ENCODE data around the gene PCMTD2.
"Not testable (repeated sequence)": the region's sequence is repeated elsewhere in the genome, so short reads cannot be mapped to it uniquely, and the experiment has no call there.

The PCMTD2 gene

GRCh38 chr20:64287264-64287590, 31.7 kb downstream of the PCMTD2 start:
- not testable (repeated sequence) for H3K4me3 ChIP-seq (ENCODE audit: low read depth in 1 of 2, low read length in 2 of 2); H3K9me3 ChIP-seq (ENCODE audit: control insufficient read depth in 1 of 2, low read length in 2 of 2); H3K9ac ChIP-seq (ENCODE audit: low read depth in 1 of 2, low read length in 2 of 2); H3K36me3 ChIP-seq (ENCODE audit: control insufficient read depth in 1 of 2, insufficient read depth in 2 of 2, low read length in 2 of 2); H3K27me3 ChIP-seq (ENCODE audit: control insufficient read depth in 1 of 2, insufficient read depth in 2 of 2, low read length in 2 of 2); H3K4me1 ChIP-seq (ENCODE audit: control insufficient read depth in 1 of 2, insufficient read depth in 2 of 2, low read length in 2 of 2); H3K27ac ChIP-seq (ENCODE audit: low read depth, low read length)

- H3K4me1 ChIP-seq (ENCODE audit: control insufficient read depth in 1 of 2, insufficient read depth in 2 of 2, low read length in 2 of 2); H3K4me3 ChIP-seq (ENCODE audit: low read depth in 1 of 2, low read length in 2 of 2); H3K27ac ChIP-seq (ENCODE audit: low read depth, low read length); H3K9ac ChIP-seq (ENCODE audit: low read depth in 1 of 2, low read length in 2 of 2); H3K27me3 ChIP-seq (ENCODE audit: control insufficient read depth in 1 of 2, insufficient read depth in 2 of 2, low read length in 2 of 2); H3K9me3 ChIP-seq (ENCODE audit: control insufficient read depth in 1 of 2, low read length in 2 of 2); H3K36me3 ChIP-seq (ENCODE audit: control insufficient read depth in 1 of 2, insufficient read depth in 2 of 2, low read length in 2 of 2): not testable (repeated sequence)
Observed at GRCh38 chr20:64292167-64292566, 36.6 kb downstream of the PCMTD2 start.

GRCh38 chr20:64303086-64303485, 47.5 kb downstream of the PCMTD2 start:
- H3K4me1 ChIP-seq (ENCODE audit: control insufficient read depth in 1 of 2, insufficient read depth in 2 of 2, low read length in 2 of 2); H3K9me3 ChIP-seq (ENCODE audit: control insufficient read depth in 1 of 2, low read length in 2 of 2); H3K4me3 ChIP-seq (ENCODE audit: low read depth in 1 of 2, low read length in 2 of 2); H3K27ac ChIP-seq (ENCODE audit: low read depth, low read length); H3K27me3 ChIP-seq (ENCODE audit: control insufficient read depth in 1 of 2, insufficient read depth in 2 of 2, low read length in 2 of 2); H3K36me3 ChIP-seq (ENCODE audit: control insufficient read depth in 1 of 2, insufficient read depth in 2 of 2, low read length in 2 of 2); H3K9ac ChIP-seq (ENCODE audit: low read depth in 1 of 2, low read length in 2 of 2): not testable (repeated sequence)

- not testable (repeated sequence) for H3K9ac ChIP-seq (ENCODE audit: low read depth in 1 of 2, low read length in 2 of 2); H3K27ac ChIP-seq (ENCODE audit: low read depth, low read length); H3K9me3 ChIP-seq (ENCODE audit: control insufficient read depth in 1 of 2, low read length in 2 of 2); H3K27me3 ChIP-seq (ENCODE audit: control insufficient read depth in 1 of 2, insufficient read depth in 2 of 2, low read length in 2 of 2); H3K4me3 ChIP-seq (ENCODE audit: low read depth in 1 of 2, low read length in 2 of 2); H3K36me3 ChIP-seq (ENCODE audit: control insufficient read depth in 1 of 2, insufficient read depth in 2 of 2, low read length in 2 of 2); H3K4me1 ChIP-seq (ENCODE audit: control insufficient read depth in 1 of 2, insufficient read depth in 2 of 2, low read length in 2 of 2)
Observed at GRCh38 chr20:64313761-64314160, 58.2 kb downstream of the PCMTD2 start.

- not testable (repeated sequence) for H3K27me3 ChIP-seq (ENCODE audit: control insufficient read depth in 1 of 2, insufficient read depth in 2 of 2, low read length in 2 of 2); H3K9ac ChIP-seq (ENCODE audit: low read depth in 1 of 2, low read length in 2 of 2); H3K4me3 ChIP-seq (ENCODE audit: low read depth in 1 of 2, low read length in 2 of 2); H3K27ac ChIP-seq (ENCODE audit: low read depth, low read length); H3K36me3 ChIP-seq (ENCODE audit: control insufficient read depth in 1 of 2, insufficient read depth in 2 of 2, low read length in 2 of 2); H3K4me1 ChIP-seq (ENCODE audit: control insufficient read depth in 1 of 2, insufficient read depth in 2 of 2, low read length in 2 of 2); H3K9me3 ChIP-seq (ENCODE audit: control insufficient read depth in 1 of 2, low read length in 2 of 2)
Observed at GRCh38 chr20:64315381-64315780, 59.8 kb downstream of the PCMTD2 start.

- H3K9ac ChIP-seq (ENCODE audit: low read depth in 1 of 2, low read length in 2 of 2); H3K36me3 ChIP-seq (ENCODE audit: control insufficient read depth in 1 of 2, insufficient read depth in 2 of 2, low read length in 2 of 2); H3K4me1 ChIP-seq (ENCODE audit: control insufficient read depth in 1 of 2, insufficient read depth in 2 of 2, low read length in 2 of 2); H3K4me3 ChIP-seq (ENCODE audit: low read depth in 1 of 2, low read length in 2 of 2); H3K27me3 ChIP-seq (ENCODE audit: control insufficient read depth in 1 of 2, insufficient read depth in 2 of 2, low read length in 2 of 2); H3K9me3 ChIP-seq (ENCODE audit: control insufficient read depth in 1 of 2, low read length in 2 of 2); H3K27ac ChIP-seq (ENCODE audit: low read depth, low read length): not testable (repeated sequence)
Observed at GRCh38 chr20:64315884-64316283, 60.3 kb downstream of the PCMTD2 start.

- not testable (repeated sequence) for H3K36me3 ChIP-seq (ENCODE audit: control insufficient read depth in 1 of 2, insufficient read depth in 2 of 2, low read length in 2 of 2); H3K4me1 ChIP-seq (ENCODE audit: control insufficient read depth in 1 of 2, insufficient read depth in 2 of 2, low read length in 2 of 2); H3K27ac ChIP-seq (ENCODE audit: low read depth, low read length); H3K4me3 ChIP-seq (ENCODE audit: low read depth in 1 of 2, low read length in 2 of 2); H3K9ac ChIP-seq (ENCODE audit: low read depth in 1 of 2, low read length in 2 of 2); H3K9me3 ChIP-seq (ENCODE audit: control insufficient read depth in 1 of 2, low read length in 2 of 2); H3K27me3 ChIP-seq (ENCODE audit: control insufficient read depth in 1 of 2, insufficient read depth in 2 of 2, low read length in 2 of 2)
Observed at GRCh38 chr20:64316415-64317083, 61.0 kb downstream of the PCMTD2 start.

GRCh38 chr20:64317331-64317730, 61.8 kb downstream of the PCMTD2 start:
- H3K9ac ChIP-seq (ENCODE audit: low read depth in 1 of 2, low read length in 2 of 2); H3K4me3 ChIP-seq (ENCODE audit: low read depth in 1 of 2, low read length in 2 of 2); H3K36me3 ChIP-seq (ENCODE audit: control insufficient read depth in 1 of 2, insufficient read depth in 2 of 2, low read length in 2 of 2); H3K9me3 ChIP-seq (ENCODE audit: control insufficient read depth in 1 of 2, low read length in 2 of 2); H3K27ac ChIP-seq (ENCODE audit: low read depth, low read length); H3K27me3 ChIP-seq (ENCODE audit: control insufficient read depth in 1 of 2, insufficient read depth in 2 of 2, low read length in 2 of 2); H3K4me1 ChIP-seq (ENCODE audit: control insufficient read depth in 1 of 2, insufficient read depth in 2 of 2, low read length in 2 of 2): not testable (repeated sequence)

- H3K27ac ChIP-seq (ENCODE audit: low read depth, low read length); H3K36me3 ChIP-seq (ENCODE audit: control insufficient read depth in 1 of 2, insufficient read depth in 2 of 2, low read length in 2 of 2); H3K27me3 ChIP-seq (ENCODE audit: control insufficient read depth in 1 of 2, insufficient read depth in 2 of 2, low read length in 2 of 2); H3K4me1 ChIP-seq (ENCODE audit: control insufficient read depth in 1 of 2, insufficient read depth in 2 of 2, low read length in 2 of 2); H3K9ac ChIP-seq (ENCODE audit: low read depth in 1 of 2, low read length in 2 of 2); H3K4me3 ChIP-seq (ENCODE audit: low read depth in 1 of 2, low read length in 2 of 2); H3K9me3 ChIP-seq (ENCODE audit: control insufficient read depth in 1 of 2, low read length in 2 of 2): not testable (repeated sequence)
Observed at GRCh38 chr20:64318056-64318455, 62.5 kb downstream of the PCMTD2 start.

- H3K9ac ChIP-seq (ENCODE audit: low read depth in 1 of 2, low read length in 2 of 2); H3K4me3 ChIP-seq (ENCODE audit: low read depth in 1 of 2, low read length in 2 of 2); H3K9me3 ChIP-seq (ENCODE audit: control insufficient read depth in 1 of 2, low read length in 2 of 2); H3K4me1 ChIP-seq (ENCODE audit: control insufficient read depth in 1 of 2, insufficient read depth in 2 of 2, low read length in 2 of 2); H3K27me3 ChIP-seq (ENCODE audit: control insufficient read depth in 1 of 2, insufficient read depth in 2 of 2, low read length in 2 of 2); H3K36me3 ChIP-seq (ENCODE audit: control insufficient read depth in 1 of 2, insufficient read depth in 2 of 2, low read length in 2 of 2); H3K27ac ChIP-seq (ENCODE audit: low read depth, low read length): not testable (repeated sequence)
Observed at GRCh38 chr20:64322031-64322789, 66.7 kb downstream of the PCMTD2 start.

Measured in duodenal mucosa (tissue), 2 donors.